ENCODE data around the gene MACROD2. TPM values are rescaled to one million over a fixed set of nuclear protein-coding genes. Genes with fewer than 3 reads are reported as not detected.

MACROD2 gene
- total RNA-seq, 1 donor from 2014 or later, result 3.8 TPM

DNA sequence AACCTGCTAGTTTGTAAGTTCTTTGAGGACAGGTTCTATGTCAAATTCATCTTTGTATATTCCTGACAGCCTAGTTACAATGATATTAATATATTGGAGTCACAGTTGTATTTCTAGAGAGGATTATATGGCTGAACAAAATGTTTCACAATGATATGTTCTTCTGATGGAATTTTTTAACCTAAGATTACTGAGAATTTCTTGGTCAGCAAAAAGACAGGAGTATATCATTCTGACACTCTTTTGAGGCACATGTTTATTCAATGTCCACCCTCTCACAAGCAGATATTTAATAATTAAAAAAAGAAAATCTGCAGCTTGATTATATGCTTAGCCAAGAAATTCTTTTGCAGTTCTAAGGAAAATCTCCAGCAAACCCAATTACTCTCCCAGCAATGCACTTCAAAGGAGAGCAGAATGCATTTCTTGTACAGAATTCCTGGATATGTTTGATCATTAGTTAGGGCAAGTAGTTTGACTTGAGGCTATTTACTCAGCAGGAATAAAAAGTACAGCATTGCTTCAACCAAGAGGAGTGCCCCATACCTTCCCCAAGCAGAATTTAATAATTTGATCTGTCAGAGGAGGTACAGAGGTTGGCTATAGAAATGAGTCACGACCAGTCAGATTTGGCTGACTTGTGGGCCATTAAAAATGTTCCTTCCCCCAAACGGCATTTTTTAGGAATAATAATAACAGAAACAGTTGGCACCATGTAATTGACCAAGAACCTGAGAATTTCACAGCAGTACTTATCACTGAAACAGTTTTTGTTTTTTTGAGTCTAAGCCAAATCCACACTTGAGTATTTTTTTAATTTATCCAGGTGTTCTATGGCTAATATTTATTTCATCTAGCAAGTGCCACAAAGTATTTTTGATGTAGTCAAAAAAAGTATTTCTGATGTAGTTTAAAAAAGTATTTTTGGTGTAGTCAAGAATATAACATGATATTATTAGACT is 850.2 kb downstream of the MACROD2 start:
- DNase-seq (ENCODE audit: low spot score), result no peak

DNA sequence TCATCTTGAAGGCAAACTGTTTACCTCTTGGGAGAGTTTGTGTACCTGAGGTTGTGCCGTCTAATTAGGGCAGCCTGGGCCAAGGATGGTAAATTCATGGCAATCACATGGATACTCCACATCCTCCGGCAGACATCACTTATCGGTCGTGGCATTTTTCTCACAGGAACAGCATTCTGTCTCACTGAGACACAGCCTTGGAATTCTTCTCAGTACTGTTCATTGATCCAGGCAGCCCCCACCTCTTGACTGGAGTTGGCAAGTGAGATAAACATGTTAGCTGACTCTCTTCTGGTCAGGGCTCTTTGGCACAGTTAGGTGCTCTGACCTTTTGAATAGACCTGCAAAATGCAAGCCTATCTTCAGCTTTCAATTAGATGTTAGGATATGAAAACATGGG is 853.5 kb downstream of the MACROD2 start:
- DNase-seq (ENCODE audit: low spot score), result no peak

DNA sequence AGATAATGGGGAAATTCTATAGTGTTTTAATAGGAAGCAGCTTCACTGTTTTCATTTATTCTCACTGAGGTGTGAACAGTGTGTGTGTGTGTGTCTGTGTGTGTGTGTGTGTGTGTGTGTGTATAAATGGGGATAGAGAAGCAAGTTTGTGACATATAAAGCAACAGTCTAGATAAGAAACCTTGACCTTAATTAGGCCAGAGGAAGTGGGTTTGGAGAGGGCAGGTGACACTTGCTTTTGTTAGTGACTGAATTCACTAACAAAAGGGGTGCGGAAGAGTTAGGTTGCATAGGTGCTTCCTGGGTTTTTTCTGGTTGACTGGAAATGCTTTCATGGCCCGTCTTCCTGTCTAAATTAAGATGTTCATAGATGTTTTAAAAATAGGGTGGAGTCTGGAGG is 857.8 kb downstream of the MACROD2 start:
- DNase-seq (ENCODE audit: low spot score), result no peak

DNA sequence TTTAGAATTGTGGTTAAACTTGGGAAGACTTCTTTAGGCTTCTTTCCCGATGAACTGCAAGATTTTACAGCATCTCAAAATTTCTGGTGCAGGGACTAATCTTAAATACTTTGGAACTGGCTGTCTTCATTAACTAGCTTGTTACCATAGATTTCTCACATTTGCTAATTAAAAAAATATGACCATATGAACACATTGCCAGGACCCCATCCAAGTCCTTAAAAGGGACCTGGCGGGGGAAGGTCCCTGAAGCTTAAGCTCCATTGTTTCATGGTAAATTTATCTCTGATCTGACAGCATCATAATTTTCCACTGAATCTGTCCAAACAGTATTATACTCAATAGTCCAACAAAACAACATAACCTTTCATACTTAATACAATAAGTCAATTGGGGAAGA is 859.9 kb downstream of the MACROD2 start:
- DNase-seq (ENCODE audit: low spot score), result no peak

DNA sequence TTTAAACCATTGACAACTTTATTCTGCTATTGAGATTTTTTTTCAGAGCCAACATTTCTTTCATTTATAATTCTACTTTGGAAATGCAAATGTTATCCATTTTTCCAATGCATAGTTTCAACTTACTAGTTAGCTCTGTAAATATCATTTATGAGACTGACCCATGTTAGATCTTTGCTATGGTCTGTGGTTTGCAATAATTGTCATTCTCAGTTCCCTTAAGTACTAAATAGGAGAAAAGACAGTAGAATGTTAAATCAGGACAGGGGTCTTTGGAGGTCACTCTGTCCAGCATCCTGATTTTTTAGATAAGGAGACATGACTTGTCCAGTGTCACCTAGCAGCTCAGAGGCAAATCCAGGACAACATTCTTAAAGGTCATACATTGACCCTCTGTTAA is 864.3 kb downstream of the MACROD2 start:
- DNase-seq (ENCODE audit: low spot score), result no peak

DNA sequence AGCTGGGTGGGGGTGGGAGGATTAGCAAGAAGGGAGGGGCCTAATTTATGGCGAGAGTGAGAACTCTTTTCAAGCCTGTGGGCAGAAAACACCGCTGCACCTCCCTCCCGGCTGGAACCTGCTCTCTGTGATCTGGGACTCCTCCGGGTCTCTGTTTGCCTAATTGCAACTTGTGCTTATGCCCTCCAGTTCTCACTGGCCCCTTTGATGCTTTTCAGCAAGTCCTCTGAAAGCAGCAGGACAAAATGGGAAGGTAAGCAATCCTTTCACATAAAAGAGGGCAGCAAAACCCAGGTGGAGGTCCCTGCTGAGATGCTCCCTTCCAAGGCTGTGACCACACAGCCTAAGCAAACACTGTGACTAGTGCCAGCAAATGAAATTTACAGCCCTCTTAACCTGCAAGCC is 865.1 kb downstream of the MACROD2 start:
- DNase-seq (ENCODE audit: low spot score), result no peak

DNA sequence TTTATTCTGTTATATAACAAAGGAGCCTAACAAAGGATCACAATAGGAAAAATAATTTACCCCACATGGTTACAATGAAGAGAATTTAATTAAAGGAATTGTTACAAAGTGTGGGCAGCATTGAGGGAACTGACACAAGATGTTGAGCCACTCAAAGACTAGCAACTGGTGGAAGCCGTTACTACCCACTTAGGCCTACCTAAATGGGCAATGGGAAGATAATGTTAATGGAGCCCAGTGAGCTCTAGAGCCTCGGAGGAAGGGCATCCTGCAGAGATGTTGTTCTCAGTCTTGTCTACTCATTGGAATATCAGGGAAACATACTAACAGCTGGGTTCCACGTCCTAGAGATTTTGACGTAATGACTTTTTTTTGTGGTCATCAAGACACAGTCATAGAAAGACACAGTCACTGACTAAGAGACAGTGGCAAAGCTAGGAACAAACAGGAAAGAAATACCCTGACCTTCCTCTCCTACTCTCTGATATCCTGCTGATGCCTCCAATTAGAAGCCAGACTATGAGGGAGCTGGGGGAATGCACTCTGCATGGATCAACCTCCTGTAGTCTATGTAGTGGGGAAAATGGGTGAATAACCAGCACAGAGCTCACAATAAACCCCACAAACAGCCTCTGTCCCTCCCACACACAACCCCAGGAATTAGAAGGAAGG is 865.8 kb downstream of the MACROD2 start:
- no peak for DNase-seq (ENCODE audit: low spot score)

DNA sequence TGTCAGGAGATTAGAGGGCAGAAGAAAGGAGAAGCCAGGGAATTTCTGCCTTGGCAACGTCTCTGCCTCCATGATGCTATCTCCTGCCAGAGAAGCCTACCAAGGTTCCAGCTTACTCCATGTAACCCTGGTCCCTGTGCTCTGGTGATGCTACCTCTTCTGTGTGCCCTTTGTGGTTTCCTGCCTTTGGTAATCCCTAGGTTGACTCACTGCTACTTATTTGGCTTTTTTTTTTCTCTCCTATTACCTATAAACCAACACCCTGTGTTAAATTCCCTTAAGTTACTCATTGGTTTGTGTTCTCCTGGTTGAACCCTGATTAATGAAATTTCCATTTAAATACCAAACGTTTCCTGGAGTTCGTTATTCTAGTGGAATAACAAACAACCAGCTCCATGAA is 869.9 kb downstream of the MACROD2 start:
- DNase-seq (ENCODE audit: low spot score), result no peak

DNA sequence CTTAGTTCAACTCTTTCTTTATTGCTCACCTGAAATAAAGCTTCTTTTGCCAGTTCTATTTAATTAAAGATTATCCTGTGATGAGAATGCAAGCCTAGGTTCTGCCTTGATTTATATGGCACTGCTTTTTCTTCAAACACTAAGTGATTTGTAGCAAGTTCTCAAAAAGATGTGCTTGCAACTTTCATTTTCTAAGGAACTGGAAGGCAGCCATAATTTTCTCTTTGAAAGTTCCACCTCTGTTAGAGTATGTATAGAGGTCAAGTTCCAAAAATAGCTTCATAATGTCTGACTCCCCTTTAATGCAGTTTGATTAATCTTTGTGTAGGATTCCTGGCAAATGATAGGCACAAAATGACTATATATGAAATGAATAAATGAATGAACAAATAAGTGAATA is 870.4 kb downstream of the MACROD2 start:
- no peak for DNase-seq (ENCODE audit: low spot score)

DNA sequence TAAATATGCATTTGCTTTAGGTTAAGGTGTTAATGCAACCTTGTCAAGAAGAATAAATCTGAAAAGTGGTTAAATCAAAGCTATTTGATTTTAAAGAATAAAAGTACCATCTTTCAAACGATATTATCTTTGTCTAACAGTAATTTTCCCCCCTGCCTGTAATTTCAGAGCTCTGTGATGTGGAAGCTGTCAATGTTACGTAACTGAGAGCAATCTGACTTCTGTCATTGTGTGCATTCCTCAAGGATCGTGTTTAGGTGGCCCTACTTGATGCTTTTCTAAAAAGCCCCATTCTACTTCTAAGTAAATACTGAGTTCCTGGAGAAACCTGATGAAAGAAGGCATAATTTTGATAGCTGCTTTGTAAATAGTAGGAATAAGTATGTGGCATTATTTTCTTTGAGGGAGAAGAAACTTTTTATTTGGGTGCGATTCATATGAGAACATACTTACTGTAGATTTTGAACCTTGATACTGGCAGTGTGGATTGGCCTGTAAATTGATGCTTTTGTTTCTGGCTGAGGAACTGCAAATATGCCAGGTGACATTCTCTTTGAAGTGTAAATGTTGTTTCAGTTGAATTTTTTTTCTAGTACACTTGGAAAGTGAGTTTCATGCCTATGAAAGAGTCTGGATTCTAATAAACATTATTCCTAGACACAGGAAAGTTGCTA is 871.7 kb downstream of the MACROD2 start:
- DNase-seq (ENCODE audit: low spot score), result no peak

DNA sequence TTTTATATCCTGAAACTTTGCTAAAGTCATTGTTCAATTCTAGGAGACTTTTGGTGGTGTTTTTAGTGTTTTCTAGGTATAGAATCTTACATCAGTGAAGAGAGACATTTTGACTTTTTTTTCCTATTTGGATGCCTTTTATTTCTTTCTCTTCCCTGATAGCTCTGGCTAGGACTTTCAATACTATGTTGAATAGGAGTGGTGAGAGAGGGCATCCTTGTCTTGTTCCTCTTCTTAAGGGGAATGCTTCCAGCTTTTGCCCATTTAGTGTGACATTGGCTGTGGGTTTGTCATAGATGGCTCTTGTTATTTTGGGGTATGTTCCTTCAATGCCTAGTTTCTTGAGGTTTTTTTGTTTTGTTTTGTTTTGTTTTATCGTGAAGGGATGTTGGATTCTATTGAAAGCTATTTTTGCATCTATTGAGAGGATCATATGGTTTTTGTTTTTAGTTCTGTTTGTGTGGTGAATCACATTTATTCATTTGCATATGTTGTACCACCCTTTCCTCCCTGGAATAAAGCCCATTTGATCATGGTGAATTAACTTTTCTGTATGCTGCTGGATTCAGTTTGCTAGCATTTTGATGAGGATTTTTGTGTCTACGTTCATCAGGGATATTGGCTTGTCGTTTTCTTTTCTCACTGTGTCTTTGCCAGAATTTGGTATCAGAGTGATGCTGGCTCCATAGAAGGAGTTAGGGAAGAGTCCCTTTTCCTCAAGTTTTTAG is 882.1 kb downstream of the MACROD2 start:
- DNase-seq (ENCODE audit: low spot score), result no peak

DNA sequence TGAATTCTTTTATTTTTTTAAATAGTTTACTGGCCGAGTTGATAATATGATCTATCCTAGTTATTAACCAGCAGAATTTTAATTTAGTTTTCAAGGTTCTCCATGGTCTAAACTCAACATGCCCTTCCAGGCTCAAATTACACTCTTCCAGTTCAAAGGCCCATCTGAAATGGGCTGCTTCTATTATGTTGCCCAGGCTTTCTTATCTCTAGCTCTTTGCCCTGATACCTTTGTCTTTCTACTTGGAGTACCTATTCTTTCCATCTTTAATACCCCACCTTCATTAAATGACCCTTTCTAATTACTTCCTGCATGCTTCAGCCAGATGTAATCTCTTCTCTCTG is 883.3 kb downstream of the MACROD2 start:
- DNase-seq (ENCODE audit: low spot score), result no peak

DNA sequence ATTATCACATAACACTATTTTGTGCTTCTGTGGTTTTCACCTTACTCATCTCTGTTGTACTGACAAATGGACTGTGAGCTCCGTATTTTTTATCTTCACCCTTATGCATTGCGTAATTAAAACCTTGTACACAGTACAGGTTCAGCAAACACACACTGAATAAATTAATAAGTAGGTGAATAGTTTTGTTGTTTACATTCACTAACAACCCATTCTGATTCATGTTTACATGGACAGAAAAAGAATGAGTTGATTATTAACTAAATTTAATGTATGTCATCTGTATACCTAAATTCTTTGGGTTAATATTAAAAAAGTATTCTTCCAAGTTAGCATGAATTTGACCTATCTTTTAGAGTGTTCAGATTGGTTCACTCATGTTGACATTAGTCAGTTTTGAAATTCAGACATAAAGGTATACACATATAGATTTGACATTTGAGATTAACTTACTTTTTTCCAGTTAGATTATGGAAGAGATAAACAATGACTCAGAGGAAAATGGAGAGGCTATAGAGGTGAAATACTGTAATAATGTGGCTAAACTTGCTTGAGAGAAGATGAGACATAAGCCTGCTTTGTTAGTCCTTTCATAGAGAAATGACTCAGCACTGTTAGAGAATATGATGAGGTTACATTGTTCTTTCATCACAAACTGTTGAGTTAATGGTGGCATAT is 883.8 kb downstream of the MACROD2 start:
- no peak for DNase-seq (ENCODE audit: low spot score)

DNA sequence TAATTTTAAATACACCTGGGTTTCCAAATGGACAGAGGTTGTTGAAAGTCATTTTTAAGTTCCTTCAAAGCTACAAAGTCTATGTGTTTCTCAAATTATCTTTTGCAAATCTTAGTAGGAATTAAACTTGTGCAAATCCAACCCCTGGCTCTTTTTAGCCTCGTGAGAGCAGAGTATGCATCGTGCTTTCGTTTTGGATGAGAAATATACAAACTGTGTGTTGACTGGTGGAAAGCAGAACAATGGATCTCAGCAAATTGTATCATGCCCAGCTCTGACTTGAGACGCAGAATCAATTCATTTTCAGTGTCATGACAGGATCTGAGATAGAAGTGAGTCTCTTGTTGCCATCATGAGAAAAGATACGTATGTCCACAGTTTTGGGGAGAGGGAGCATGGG is 884.5 kb downstream of the MACROD2 start:
- DNase-seq (ENCODE audit: low spot score), result no peak

DNA sequence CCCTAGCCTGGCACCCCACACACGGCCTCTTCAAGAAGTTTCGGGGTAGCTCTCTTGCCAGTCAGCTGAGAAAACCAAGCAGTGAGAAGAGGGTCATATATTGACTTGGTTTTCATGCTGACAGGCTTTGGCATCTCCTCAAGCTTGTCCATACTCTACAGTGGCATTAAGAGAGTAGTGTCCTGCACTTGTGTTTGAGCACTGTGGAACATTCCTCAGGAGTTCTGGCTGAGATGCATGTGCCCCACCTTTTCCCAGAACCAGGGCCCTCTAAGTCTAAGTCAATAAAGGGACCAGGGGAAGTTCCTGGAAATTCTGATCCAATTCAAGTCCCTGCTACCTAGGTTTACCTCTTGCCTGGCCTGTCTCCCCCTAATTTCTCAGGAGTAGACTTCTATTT is 886.2 kb downstream of the MACROD2 start:
- DNase-seq (ENCODE audit: low spot score), result no peak

DNA sequence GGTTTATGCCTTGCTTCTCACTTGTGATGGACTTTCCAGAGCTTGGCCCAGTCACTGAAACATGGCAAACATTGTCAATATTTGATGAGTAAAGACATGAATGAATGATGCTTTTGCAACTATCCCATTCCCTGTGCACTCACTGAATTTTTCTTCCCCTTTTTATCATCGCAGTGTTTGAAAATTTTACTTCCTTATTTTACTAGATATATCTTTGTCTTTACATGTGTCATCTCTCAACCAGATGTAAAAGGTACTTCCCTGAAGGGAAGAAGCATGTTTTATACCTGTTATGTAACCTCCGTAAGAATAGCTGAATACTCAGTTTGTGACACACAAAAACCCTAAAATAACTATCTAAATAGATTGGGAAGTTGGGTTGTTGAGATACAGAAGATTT is 886.8 kb downstream of the MACROD2 start:
- DNase-seq (ENCODE audit: low spot score), result no peak

DNA sequence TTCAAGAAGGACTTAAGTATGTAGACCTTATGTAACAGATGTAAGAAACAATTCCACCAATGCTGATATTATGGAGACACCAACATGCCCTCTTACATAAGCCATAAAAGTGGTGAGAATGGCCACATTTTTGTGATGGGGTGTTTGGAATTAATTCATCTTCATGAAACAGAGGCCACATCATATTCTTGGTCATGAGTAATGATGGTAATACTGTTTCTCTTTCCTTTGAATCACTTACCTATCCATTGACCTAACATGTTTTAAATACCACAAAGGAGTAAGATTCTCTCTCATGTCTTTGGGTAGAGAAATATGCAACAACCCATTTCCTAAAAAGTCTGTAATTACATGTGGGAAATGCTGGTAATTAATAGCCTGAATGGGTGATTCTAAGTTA is 887.5 kb downstream of the MACROD2 start:
- no peak for DNase-seq (ENCODE audit: low spot score)

DNA sequence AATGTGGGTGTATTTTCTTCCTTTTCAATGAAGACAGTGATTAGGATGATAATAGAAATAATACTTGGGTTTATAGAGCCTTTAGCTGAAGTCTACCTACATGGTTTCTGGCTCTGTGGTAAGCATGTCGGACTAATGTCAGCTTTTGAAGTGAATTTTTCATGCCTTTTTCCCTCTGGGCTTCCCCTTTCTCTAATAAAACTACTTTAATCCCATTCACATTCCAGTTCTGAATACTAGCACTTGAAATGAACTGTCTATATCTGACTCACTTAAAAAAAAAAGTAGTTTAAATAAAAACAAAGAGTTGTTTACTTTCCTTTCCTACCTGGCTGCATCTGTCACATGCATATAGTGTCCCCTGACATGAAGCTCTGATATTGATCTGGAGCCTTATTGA is 888.0 kb downstream of the MACROD2 start:
- no peak for DNase-seq (ENCODE audit: low spot score)

DNA sequence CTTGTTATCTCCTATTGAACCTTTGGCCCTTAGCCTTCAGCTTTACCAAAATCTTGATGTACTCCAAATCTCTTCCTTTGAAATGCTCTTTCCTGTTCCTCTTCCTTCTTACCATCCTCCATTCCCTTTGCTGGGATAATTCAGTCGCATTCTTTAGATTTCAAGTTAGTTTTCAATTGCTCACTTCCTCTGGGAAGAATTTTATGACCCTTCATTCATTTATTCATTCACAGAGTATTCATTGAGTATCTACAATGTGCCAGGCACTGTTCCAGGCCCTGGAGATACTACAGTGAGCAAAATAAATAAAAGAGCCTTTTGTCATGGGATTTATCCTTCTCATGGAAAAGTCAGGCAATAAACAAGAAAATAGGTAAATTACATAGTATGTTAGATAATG is 890.3 kb downstream of the MACROD2 start:
- DNase-seq (ENCODE audit: low spot score), result no peak

DNA sequence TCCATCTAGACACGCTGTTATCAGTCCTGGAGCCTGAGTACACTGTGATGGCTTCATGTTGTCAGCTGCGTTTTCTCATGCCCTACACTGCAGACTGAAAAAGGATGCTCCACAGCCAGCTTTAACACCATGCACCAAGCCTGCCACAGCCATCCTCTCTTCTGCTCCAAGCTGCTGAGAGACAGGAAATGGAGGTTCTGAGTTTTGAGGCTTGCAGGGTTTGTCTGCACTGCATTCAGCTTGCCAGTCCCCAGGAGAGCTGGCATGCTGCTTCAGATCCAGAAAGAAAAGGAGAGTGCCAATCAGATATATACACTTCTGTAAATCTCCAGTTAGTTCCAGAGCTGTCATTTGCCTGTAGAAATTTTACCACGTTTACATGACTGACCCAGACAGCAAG is 892.8 kb downstream of the MACROD2 start:
- DNase-seq (ENCODE audit: low spot score), result no peak

Measured in mesenteric fat pad (tissue), 1 donor.